PC-3 (cell line): ENCODE results near the gene SCN5A.

ENCODE experiments used
- CTCF ChIP-seq: fragments of 300-600 bp; sonication (generic); conservative IDR thresholded peaks from 2 replicates; pipeline ENCODE4 v1.5.1; 2017; ENCODE audit warnings: antibody characterized with exemption, low read depth, mild to moderate bottlenecking, low read length
- EZH2 ChIP-seq: fragments of 300-600 bp; sonication (generic); IDR thresholded peaks from one replicate; pipeline ENCODE4 v1.6.1; 2017; ENCODE audit warnings: antibody characterized with exemption, mild to moderate bottlenecking, low read length; ENCODE audit not compliant: unreplicated experiment
- EZH2phosphoT487 ChIP-seq: fragments of 300-600 bp; sonication (generic); IDR thresholded peaks from 2 replicates; pipeline ENCODE4 v1.6.1; 2018; ENCODE audit warnings: mild to moderate bottlenecking, antibody characterized with exemption, low read length, borderline replicate concordance

- TF ChIP-seq EZH2 (no peak), CTCF (no peak), EZH2phosphoT487 (no peak)
Observed at GRCh38 chr3:38590521-38590920, 59.0 kb downstream of the SCN5A start.
